ENCODE data around the gene PMF1.

PMF1 gene

GRCh38 chr1:156244126-156244525 lies 31.3 kb downstream of the PMF1 start:
- in situ Hi-C loops (cut with MboI; ENCODE audit: low sequenced_read_pairs, unreplicated experiment) = no loop called here
- TF ChIP-seq CTCF (IDR thresholded peaks at IDR 0.05; ENCODE audit: borderline replicate concordance, control extremely low read depth, extremely low read depth, insufficient read depth, missing control alignments) = no peak
- DNase-seq (ENCODE audit: low spot score) = no peak

- in situ Hi-C loops (cut with MboI; ENCODE audit: low sequenced_read_pairs, unreplicated experiment) = no loop called here
- no peak for DNase-seq (ENCODE audit: low spot score)
- no peak for TF ChIP-seq CTCF (IDR thresholded peaks at IDR 0.05; ENCODE audit: borderline replicate concordance, control extremely low read depth, extremely low read depth, insufficient read depth, missing control alignments)
Observed at GRCh38 chr1:156244712-156245111, 31.9 kb downstream of the PMF1 start.

GRCh38 chr1:156245451-156246232 lies 32.8 kb downstream of the PMF1 start:
- in situ Hi-C loops (cut with MboI; ENCODE audit: low sequenced_read_pairs, unreplicated experiment) = no loop called here
- peak; percentile 79 for DNase-seq (ENCODE audit: low spot score)
- TF ChIP-seq CTCF (IDR thresholded peaks at IDR 0.05; ENCODE audit: borderline replicate concordance, control extremely low read depth, extremely low read depth, insufficient read depth, missing control alignments) = no peak

GRCh38 chr1:156246241-156246780 lies 33.5 kb downstream of the PMF1 start:
- peak; percentile 52 for DNase-seq (ENCODE audit: low spot score)
- in situ Hi-C loops (cut with MboI; ENCODE audit: low sequenced_read_pairs, unreplicated experiment) = no loop called here
- TF ChIP-seq CTCF (IDR thresholded peaks at IDR 0.05; ENCODE audit: borderline replicate concordance, control extremely low read depth, extremely low read depth, insufficient read depth, missing control alignments) = no peak

GRCh38 chr1:156246781-156247459 lies 34.1 kb downstream of the PMF1 start:
- no peak for TF ChIP-seq CTCF (IDR thresholded peaks at IDR 0.05; ENCODE audit: borderline replicate concordance, control extremely low read depth, extremely low read depth, insufficient read depth, missing control alignments)
- DNase-seq (ENCODE audit: low spot score) = no peak
- in situ Hi-C loops (cut with MboI; ENCODE audit: low sequenced_read_pairs, unreplicated experiment) = no loop called here

GRCh38 chr1:156247460-156248322 lies 34.9 kb downstream of the PMF1 start, which contains the start of gene PAQR6:
Gene PAQR6, minus strand, starts transcription at chr1:156248056. Its CDS starts 1,325 bp downstream, at chr1:156246731.
- TF ChIP-seq CTCF (IDR thresholded peaks at IDR 0.05; ENCODE audit: borderline replicate concordance, control extremely low read depth, extremely low read depth, insufficient read depth, missing control alignments) = no peak
- no peak for DNase-seq (ENCODE audit: low spot score)
- in situ Hi-C loops (cut with MboI; ENCODE audit: low sequenced_read_pairs, unreplicated experiment) = no loop called here

Data from GM13976 (cell line).